Measurements from ENCODE around the gene SLC24A3.

- TF ChIP-seq CTCF (conservative IDR thresholded peaks at IDR 0.05; ENCODE audit: low read length), result no peak
- no peak for TF ChIP-seq EZH2phosphoT487 (IDR thresholded peaks at IDR 0.05; ENCODE audit: borderline replicate concordance)
Measured at GRCh38 chr20:19283490-19284025, 71.1 kb downstream of the SLC24A3 start.
